ENCODE data around the gene TUBB4B.

Gene TUBB4B

GRCh38 chr9:137240841-137241489 lies at the start of gene TUBB4B:
Gene TUBB4B (plus strand): TSS chr9:137241287. CDS start chr9:137241361, 74 bp downstream.
- DNase-seq, result peak; percentile 86 to 100 (median 99)

- DNase-seq, result peak in 34 of 51 donors; percentile 22 to 84 (median 68)
Measured at GRCh38 chr9:137191691-137192447, 49.2 kb upstream of the TUBB4B start.

- no peak for DNase-seq
Measured at GRCh38 chr9:137192448-137192780, 48.7 kb upstream of the TUBB4B start.

- no peak for DNase-seq
Measured at GRCh38 chr9:137192859-137193258, 48.2 kb upstream of the TUBB4B start.

GRCh38 chr9:137193771-137194170 lies 47.3 kb upstream of the TUBB4B start:
- DNase-seq, result peak in 1 of 51 donors; percentile 43

- DNase-seq, result peak; percentile 28 to 96 (median 83)
Measured at GRCh38 chr9:137194388-137194787, 46.7 kb upstream of the TUBB4B start.

- DNase-seq, result no peak
Measured at GRCh38 chr9:137194909-137195308, 46.2 kb upstream of the TUBB4B start.

GRCh38 chr9:137195525-137196220 lies 45.4 kb upstream of the TUBB4B start:
- no peak for DNase-seq

GRCh38 chr9:137198051-137198901 lies 42.8 kb upstream of the TUBB4B start:
- DNase-seq, result peak in 4 of 51 donors; percentile 25 to 46 (median 38)

- peak in 2 of 51 donors; percentile 30 to 40 for DNase-seq
Measured at GRCh38 chr9:137198902-137199283, 42.2 kb upstream of the TUBB4B start.

GRCh38 chr9:137199411-137200121 lies 41.5 kb upstream of the TUBB4B start:
- DNase-seq, result peak in 1 of 51 donors; percentile 13

GRCh38 chr9:137200311-137201204 lies 40.5 kb upstream of the TUBB4B start, which contains the start of gene TPRN:
Gene TPRN (minus strand): TSS chr9:137200741. CDS start chr9:137200711, 30 bp downstream.
- DNase-seq, result peak; percentile 51 to 100 (median 97)

- no peak for DNase-seq
Measured at GRCh38 chr9:137201205-137201868, 39.8 kb upstream of the TUBB4B start.

GRCh38 chr9:137202966-137203365 lies 38.1 kb upstream of the TUBB4B start:
- no peak for DNase-seq

- DNase-seq, result no peak
Measured at GRCh38 chr9:137204731-137205125, 36.4 kb upstream of the TUBB4B start.

GRCh38 chr9:137205126-137206069 lies 35.7 kb upstream of the TUBB4B start, which contains the start of the genes NDOR1 and TMEM203:
Gene NDOR1 (plus strand): TSS chr9:137205700. CDS start chr9:137205778, 78 bp downstream.
Gene TMEM203 (minus strand): TSS chr9:137205648. CDS start chr9:137205414, 234 bp downstream.
- DNase-seq, result peak; percentile 58 to 97 (median 88)

- no peak for DNase-seq
Measured at GRCh38 chr9:137206602-137207001, 34.5 kb upstream of the TUBB4B start.

Measured in hypothalamus (tissue), 51 donors.